ENCODE data around the gene ALDH18A1.
A peak's percentile ranks its signal among the peaks of the same experiment; 100 is the strongest.
"Not testable (repeated sequence)": the region's sequence is repeated elsewhere in the genome, so short reads cannot be mapped to it uniquely, and the experiment has no call there.

ALDH18A1 gene

GRCh38 chr10:95656291-95657164 is at the start of gene ALDH18A1:
TSS of gene ALDH18A1 (minus strand) at chr10:95656711. CDS start at chr10:95653377, 3,334 bp downstream.
- peak; percentile 66 for DNase-seq (ENCODE audit: low spot score)

- no peak for DNase-seq (ENCODE audit: low spot score)
These were observed 41.9 kb upstream of the ALDH18A1 start for GRCh38 chr10:95698415-95698814.

- DNase-seq (ENCODE audit: low spot score), result no peak
These were observed 40.9 kb upstream of the ALDH18A1 start for GRCh38 chr10:95697429-95697828.

- DNase-seq (ENCODE audit: low spot score), result no peak
These were observed 38.2 kb upstream of the ALDH18A1 start for GRCh38 chr10:95694665-95695064.

- peak; percentile 100 for DNase-seq (ENCODE audit: low spot score)
These were observed 37.4 kb upstream of the ALDH18A1 start, which contains the start of gene TCTN3 for GRCh38 chr10:95693668-95694534. TSS of gene TCTN3 (minus strand) at chr10:95693927. CDS start at chr10:95693899, 28 bp downstream.

GRCh38 chr10:95693071-95693667 is 36.7 kb upstream of the ALDH18A1 start:
- DNase-seq (ENCODE audit: low spot score), result peak; percentile 33

- no peak for DNase-seq (ENCODE audit: low spot score)
These were observed 34.8 kb upstream of the ALDH18A1 start for GRCh38 chr10:95691281-95691680.

GRCh38 chr10:95688648-95689047 is 32.1 kb upstream of the ALDH18A1 start:
- no peak for DNase-seq (ENCODE audit: low spot score)

- DNase-seq (ENCODE audit: low spot score), result no peak
These were observed 27.5 kb upstream of the ALDH18A1 start for GRCh38 chr10:95683966-95684365.

GRCh38 chr10:95675403-95676116 is 19.0 kb upstream of the ALDH18A1 start:
- DNase-seq (ENCODE audit: low spot score), result no peak

- no peak for DNase-seq (ENCODE audit: low spot score)
These were observed 18.1 kb upstream of the ALDH18A1 start for GRCh38 chr10:95674643-95675042.

GRCh38 chr10:95672641-95673040 is 16.1 kb upstream of the ALDH18A1 start:
- not testable (repeated sequence) for DNase-seq (ENCODE audit: low spot score)

- peak; percentile 65 for DNase-seq (ENCODE audit: low spot score)
These were observed 8.0 kb upstream of the ALDH18A1 start for GRCh38 chr10:95664543-95664942.

GRCh38 chr10:95663496-95663895 is 7.0 kb upstream of the ALDH18A1 start:
- peak; percentile 25 for DNase-seq (ENCODE audit: low spot score)

GRCh38 chr10:95661818-95662217 is 5.3 kb upstream of the ALDH18A1 start:
- no peak for DNase-seq (ENCODE audit: low spot score)

GRCh38 chr10:95660283-95660682 is 3.8 kb upstream of the ALDH18A1 start:
- DNase-seq (ENCODE audit: low spot score), result no peak

- no peak for DNase-seq (ENCODE audit: low spot score)
These were observed 739 bp upstream of the ALDH18A1 start for GRCh38 chr10:95657250-95657649.

- no peak for DNase-seq (ENCODE audit: low spot score)
These were observed 780 bp downstream of the ALDH18A1 start for GRCh38 chr10:95655571-95656290.

GRCh38 chr10:95653895-95654294 is 2.6 kb downstream of the ALDH18A1 start:
- DNase-seq (ENCODE audit: low spot score), result no peak

- no peak for DNase-seq (ENCODE audit: low spot score)
These were observed 5.0 kb downstream of the ALDH18A1 start for GRCh38 chr10:95651346-95652060.
